Esophagus mucosa (tissue), 1 donor: ENCODE data around the gene SMARCD1. TPM values are rescaled to one million over a fixed set of nuclear protein-coding genes. Genes with fewer than 3 reads are reported as not detected.

Experiments used
- ATAC-seq: fragments of 200-7000 bp; cut with Tn5 transposase; one replicate; pipeline ENCODE4 v1.9.1; 2020
- total RNA-seq: library from RNA; stranded (reverse); gene quantifications from one replicate; pipeline ENCODE4 v1.2.4, GENCODE V29; 2023
- donor health status: DM: yes; HTN: yes; CAD: no.

The SMARCD1 gene
- total RNA-seq, 1 donor from 2014 or later = 28.8 TPM

DNA sequence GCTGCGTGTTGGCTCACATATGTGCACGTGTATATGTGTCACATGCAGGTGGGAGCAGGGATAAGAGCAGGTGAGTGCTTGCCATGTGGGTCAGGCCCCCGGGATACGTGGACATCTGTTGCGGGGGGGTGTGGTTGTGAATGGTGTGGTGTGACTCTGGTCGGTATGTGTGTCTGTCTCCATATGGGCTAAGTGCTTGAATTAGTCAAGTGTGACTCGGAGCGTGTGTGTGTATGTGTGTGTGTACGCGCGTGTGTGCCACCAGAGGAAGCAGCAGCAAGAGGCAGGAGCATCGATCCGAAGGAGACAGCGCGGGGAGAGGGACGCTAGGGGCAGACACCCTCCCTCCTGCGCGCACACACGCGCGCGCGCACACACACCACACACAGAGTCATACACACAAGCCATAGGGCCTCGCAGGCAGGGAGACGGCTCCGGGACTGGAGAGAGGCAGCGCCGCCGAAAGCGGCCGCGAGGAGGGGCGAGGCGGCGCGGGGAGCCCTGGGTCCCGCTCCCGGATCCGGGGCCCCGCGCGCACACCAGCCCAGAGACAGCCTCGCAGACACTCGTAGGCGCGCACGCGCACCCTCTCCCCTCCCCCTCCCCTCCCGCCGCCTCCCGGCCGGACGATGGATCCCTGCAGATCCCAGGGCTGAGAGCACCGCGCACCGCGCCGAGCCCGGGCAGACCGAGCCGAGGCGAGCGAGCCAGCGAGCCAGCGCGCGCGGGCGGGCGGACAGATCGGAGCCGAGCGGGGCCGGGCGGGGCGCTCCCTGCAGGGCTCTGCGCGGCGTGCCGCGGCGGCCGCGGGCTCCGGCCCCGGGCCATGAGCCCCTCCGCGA, 27.9 kb upstream of the SMARCD1 start, which contains the start of gene ASIC1:
Gene ASIC1 (plus strand): TSS at position 597 of the 842 bp plus-strand sequence. CDS start 1,171 bp downstream, outside the sequence.
- peak; percentile 67 for ATAC-seq

- ATAC-seq = no peak
Observed at GRCh38 chr12:50057896-50058670, 27.1 kb upstream of the SMARCD1 start.

DNA sequence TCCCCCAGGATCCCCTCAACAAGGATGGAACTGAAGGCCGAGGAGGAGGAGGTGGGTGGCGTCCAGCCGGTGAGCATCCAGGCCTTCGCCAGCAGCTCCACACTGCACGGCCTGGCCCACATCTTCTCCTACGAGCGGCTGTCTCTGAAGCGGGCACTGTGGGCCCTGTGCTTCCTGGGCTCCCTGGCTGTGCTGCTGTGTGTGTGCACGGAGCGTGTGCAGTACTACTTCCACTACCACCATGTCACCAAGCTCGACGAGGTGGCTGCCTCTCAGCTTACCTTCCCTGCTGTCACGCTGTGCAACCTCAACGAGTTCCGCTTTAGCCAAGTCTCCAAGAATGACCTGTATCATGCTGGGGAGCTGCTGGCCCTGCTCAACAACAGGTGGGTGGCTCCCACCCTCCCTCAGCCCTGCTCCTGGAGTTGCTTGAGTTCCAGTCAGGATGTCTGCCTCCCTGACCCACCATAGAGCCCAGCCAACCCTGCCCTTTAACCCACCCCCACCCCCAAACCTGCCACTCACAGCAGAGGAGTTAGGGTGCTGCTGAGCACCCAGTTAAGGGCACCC, 26.3 kb upstream of the SMARCD1 start:
- no peak for ATAC-seq

DNA sequence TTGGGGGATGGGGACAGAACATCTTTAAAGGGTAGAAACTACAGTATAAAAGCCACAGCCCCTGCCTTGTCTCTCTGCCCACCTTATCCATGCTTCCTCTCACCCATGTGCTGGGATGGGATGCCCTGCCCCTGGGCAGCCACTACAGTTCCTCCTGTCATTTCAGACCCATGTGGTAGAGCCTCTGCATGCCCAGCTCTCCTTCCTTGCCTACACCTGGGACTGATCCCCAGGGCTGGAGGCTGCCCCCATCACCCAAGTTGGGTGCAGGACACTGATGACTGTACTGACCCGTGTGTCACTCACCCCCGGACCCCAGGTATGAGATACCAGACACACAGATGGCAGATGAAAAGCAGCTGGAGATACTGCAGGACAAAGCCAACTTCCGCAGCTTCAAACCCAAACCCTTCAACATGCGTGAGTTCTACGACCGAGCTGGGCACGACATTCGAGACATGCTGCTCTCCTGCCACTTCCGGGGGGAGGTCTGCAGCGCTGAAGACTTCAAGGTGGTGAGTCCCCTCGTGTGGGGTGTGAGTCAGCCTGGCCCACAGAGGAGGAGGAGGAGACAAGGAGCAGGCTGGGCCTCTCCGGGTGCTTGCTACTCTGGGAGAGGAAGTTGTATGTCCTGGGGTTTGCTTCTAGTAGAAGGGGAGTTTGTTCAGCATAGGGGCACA, 25.6 kb upstream of the SMARCD1 start:
- no peak for ATAC-seq

DNA sequence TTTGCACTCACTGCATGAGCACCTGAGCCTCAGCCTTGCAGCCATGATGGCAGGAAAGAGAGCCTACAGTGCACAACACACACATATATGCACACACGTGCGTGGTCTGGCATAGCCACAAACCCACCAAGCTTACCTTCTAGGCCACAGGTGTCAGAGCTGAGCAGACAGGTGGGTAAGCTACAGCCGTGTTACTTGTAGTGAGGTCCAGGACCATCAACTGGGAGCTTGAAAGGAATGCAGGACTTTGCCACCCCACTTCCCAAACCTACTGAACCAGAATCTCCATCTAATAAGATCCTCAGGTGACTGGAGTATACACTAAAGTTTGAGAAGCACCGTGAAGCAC, 25.0 kb upstream of the SMARCD1 start:
- no peak for ATAC-seq

- no peak for ATAC-seq
Observed at GRCh38 chr12:50061171-50061570, 24.0 kb upstream of the SMARCD1 start.

GRCh38 chr12:50061946-50062686, 23.0 kb upstream of the SMARCD1 start:
- no peak for ATAC-seq

DNA sequence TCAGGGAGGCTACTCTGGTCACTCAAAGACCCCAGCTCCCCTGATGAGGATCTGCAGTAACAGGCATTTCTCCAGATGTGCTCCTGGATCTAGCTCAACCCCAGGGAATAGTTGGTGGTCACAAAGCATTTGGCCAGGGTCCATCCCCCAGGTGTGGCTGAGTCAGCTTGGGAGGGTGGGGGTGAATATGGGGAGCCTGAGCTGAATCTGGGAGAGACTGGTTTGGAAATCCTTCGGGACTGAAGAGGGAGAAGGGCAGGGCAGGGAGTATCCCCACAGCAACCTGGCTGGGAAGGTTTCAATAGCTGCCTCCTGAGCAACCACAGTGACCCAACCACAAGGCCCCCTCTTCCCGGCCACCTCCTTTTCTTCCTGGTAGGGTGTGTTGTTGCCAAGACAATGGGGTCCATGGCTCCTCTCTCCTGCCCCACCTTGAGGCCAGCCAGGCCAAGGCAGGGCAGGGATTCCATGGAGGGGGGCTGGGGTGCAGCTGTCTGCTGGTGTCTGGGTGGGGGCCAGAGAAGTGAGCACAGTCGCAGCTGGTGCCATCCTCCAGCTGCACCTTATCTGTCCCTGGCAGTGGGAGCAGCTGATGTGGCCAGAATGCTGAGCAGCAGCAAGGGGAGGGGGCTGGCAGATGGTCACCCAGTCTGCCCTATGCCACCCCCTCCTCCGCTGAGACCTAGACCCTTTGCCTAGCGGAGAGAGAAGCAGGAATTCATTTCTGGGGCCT, 22.2 kb upstream of the SMARCD1 start:
- no peak for ATAC-seq

GRCh38 chr12:50065726-50066310, 19.3 kb upstream of the SMARCD1 start:
- ATAC-seq = no peak

DNA sequence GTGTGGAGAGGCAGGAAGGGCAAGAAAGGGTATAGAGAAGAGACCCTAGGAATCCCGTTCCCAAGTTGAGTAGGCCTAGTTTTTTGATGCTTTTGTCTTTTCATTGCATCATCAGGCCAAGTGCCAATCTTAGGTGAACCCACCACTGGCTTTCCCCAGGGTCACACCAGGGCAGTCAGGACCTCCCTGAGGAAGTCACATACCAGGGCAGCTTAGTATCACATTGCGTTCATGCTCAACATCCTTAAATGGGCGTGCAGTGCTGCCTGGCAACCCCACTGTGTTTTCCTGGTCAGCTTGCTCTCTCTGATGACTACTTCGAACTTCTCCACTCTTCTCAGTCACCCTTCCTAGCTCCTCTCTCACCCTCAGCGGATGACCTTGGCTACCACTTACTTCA, 18.7 kb upstream of the SMARCD1 start:
- ATAC-seq = no peak

DNA sequence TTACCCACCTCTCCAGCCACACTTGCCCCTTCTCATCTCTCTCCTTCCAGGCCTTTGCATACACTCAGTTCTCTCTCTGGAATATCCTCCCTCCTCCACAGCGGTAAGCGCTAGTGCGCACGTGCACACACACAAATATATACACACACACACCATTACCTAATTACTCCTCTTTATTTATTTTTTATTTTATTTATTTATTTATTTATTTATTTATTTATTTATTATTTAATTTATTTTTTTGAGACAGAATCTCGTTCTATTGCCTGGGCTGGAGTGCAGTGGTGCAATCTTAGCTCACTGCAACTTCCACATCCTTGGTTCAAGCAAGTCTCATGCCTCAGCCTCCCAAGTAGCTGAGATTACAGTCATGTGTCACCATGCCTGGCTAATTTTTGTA, 16.1 kb upstream of the SMARCD1 start:
- no peak for ATAC-seq

GRCh38 chr12:50069539-50069938, 15.6 kb upstream of the SMARCD1 start:
- no peak for ATAC-seq

DNA sequence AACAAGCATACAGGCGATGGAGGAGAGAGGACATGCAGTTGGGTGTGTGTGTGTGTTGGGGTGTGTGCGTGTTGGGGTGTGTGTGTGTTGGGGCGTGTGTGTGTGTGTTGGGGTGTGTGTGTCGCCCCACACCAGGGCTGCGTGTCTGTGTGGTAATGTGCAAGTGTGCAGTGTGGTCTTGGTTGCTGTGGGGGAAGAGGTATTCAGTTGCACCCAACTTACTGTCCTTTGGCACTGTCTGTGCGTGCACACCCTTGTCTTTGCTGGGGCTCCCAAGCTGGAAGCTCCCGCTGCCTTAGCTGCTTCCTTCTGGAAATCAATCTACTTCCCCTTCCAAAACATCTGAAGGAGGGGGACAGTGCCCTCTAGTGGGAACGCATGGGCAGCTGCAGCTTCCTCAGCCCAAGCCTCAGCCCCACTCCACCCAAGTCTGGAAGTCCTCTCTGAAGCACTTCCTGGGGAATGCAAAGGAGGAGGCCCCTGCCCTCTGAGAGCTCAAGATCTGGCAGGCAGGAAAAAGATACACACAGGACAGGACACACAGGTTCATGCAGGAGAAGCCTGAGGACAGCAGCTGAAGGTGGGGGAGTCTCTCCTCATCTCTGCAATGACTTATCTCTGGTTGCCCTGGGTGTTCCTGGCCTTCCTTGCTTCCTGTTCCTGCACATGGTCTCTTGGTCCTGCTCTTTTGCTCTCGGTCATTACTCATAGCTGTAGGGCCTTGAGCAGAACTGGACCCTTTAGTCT, 14.7 kb upstream of the SMARCD1 start:
- ATAC-seq = peak; percentile 76

GRCh38 chr12:50072198-50072907, 12.8 kb upstream of the SMARCD1 start:
- ATAC-seq = no peak

- ATAC-seq = peak; percentile 31
Observed at GRCh38 chr12:50073206-50073605, 11.9 kb upstream of the SMARCD1 start.

- no peak for ATAC-seq
Observed at GRCh38 chr12:50073712-50074111, 11.4 kb upstream of the SMARCD1 start.

- ATAC-seq = peak; percentile 84
Observed at GRCh38 chr12:50074936-50075807, 10.0 kb upstream of the SMARCD1 start.

DNA sequence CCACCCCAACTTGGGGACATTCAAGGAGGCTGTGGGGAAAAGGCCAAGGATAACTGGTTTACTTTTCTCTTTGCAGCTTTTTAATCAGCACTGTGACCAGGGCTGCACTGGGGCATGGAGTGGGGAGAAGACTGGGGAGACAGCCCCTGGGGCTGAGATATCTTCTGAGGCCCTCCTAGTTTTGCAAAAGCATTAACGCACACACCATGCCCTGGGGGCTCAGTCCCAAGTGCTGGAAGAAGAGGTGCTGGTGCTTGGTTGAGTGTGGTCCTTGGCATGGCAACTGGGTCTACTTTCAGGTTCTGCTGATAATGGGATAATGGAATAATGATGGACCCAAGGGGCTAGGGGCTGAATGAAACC, 9.4 kb upstream of the SMARCD1 start:
- no peak for ATAC-seq

GRCh38 chr12:50077099-50077498, 8.0 kb upstream of the SMARCD1 start:
- ATAC-seq = no peak
